ENCODE measurements around the gene ACP6. TPM values are rescaled to one million over a fixed set of nuclear protein-coding genes. Genes with fewer than 3 reads are reported as not detected.

Gene ACP6
- total RNA-seq, 2 donors from 2014 or later, result 10.8 to 11.4 TPM

DNA sequence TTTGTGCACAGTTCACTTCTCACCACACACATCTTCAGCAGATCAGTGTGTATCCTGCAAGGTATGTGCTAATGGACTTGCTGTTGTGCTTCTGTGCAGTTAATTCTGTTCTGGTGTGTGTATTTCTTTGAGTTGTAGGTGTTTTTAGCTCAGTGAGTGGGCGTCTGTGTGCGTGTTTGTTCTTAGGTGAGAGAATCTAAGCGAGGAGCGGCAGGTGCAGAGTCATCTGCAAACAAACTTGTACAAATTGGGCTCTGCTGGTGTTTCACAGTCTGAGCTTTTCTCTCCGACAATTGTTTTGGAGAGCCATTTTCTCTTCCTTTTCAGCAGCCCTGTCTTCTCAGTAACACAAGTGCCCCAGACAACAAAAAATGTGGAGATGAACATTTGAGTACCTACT, 43.6 kb downstream of the ACP6 start:
- peaks cover 9% of the 10 kb centered on the region for H3K36me3 ChIP-seq
- TF ChIP-seq, protein P1, sequence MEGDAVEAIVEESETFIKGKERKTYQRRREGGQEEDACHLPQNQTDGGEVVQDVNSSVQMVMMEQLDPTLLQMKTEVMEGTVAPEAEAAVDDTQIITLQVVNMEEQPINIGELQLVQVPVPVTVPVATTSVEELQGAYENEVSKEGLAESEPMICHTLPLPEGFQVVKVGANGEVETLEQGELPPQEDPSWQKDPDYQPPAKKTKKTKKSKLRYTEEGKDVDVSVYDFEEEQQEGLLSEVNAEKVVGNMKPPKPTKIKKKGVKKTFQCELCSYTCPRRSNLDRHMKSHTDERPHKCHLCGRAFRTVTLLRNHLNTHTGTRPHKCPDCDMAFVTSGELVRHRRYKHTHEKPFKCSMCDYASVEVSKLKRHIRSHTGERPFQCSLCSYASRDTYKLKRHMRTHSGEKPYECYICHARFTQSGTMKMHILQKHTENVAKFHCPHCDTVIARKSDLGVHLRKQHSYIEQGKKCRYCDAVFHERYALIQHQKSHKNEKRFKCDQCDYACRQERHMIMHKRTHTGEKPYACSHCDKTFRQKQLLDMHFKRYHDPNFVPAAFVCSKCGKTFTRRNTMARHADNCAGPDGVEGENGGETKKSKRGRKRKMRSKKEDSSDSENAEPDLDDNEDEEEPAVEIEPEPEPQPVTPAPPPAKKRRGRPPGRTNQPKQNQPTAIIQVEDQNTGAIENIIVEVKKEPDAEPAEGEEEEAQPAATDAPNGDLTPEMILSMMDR (IDR thresholded peaks at IDR 0.05), result no peak
- H3K9me3 ChIP-seq, result no peaks in the 10 kb centered on the region
- no peak overlapping the region for H3K4me3 ChIP-seq
- no peaks in the 10 kb centered on the region for H3K4me1 ChIP-seq (ENCODE audit: control insufficient read depth in 1 of 2, low read depth in 2 of 2)
- DNase-seq (ENCODE audit: low spot score), result no peak
- ATAC-seq (ENCODE audit: insufficient number of reproducible peaks, low FRiP score, low read depth), result no peak
- no peaks in the 10 kb centered on the region for H3K27me3 ChIP-seq (replicated peaks; ENCODE audit: insufficient read depth)
- no peak overlapping the region for H3K27ac ChIP-seq

DNA sequence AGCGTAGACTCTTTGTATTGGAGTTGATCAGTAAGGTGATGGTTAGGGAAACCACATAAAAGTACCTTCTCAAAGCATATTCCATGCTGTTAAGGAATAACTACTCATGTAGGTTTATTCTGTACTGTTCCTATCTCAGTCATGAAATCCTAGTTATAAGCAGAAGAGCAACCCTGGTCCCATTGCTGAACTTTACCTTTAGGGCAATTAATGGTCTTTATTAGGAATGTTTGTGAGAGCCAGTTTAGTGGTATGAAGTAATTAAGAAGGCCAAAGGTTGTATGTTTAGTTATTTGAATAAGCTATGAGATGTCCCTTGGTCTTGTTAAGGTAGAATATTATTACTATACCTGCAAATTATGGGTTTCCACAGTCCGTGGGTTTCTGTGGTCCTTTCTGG, 44.0 kb downstream of the ACP6 start:
- no peak for ATAC-seq (ENCODE audit: insufficient number of reproducible peaks, low FRiP score, low read depth)
- Histone ChIP-seq H3K36me3 (peaks cover 9% of the 10 kb centered on the region), H3K9me3 (no peaks in the 10 kb centered on the region), H3K27ac (no peak overlapping the region), H3K4me3 (no peak overlapping the region), H3K4me1 (ENCODE audit: control insufficient read depth in 1 of 2, low read depth in 2 of 2) (no peaks in the 10 kb centered on the region), H3K27me3 (replicated peaks; ENCODE audit: insufficient read depth) (no peaks in the 10 kb centered on the region)
- TF ChIP-seq, protein P1 (IDR thresholded peaks at IDR 0.05), result no peak
- no peak for DNase-seq (ENCODE audit: low spot score)

DNA sequence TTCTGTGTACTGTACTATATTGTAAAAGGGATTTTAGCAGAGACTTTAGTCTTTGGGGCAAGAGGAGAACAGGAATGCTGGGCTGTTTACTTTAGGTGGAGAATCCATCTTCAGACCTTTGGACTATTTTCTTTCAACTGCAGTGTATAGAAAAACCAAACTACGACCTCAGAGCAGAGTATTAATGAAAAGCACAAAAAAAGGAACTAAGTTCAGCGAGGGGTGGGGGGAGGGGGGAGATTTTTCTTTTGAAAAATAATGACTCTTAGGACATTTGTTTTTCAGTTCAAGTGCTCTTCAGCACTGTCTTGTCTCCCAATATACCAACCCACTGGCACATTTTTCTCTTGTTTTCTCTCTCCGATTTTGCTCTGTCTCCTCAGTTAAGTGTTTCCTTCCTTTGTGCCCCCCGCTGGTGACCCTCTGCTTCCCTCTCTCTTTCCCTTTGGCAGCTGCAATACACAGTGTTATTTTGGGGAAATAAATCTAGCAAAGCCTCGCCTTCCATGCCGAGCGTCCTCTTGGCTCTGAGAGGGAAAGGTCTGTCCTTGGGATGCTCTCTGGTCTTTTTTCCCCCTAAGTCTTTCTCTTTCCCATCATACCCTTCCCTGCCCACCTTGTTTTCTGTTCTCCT, 44.8 kb downstream of the ACP6 start:
- peaks cover 9% of the 10 kb centered on the region for H3K36me3 ChIP-seq
- no peak for DNase-seq (ENCODE audit: low spot score)
- H3K27me3 ChIP-seq (replicated peaks; ENCODE audit: insufficient read depth), result no peaks in the 10 kb centered on the region
- no peaks in the 10 kb centered on the region for H3K9me3 ChIP-seq
- no peaks in the 10 kb centered on the region for H3K4me1 ChIP-seq (ENCODE audit: control insufficient read depth in 1 of 2, low read depth in 2 of 2)
- ATAC-seq (ENCODE audit: insufficient number of reproducible peaks, low FRiP score, low read depth), result no peak
- H3K27ac ChIP-seq, result no peak overlapping the region
- TF ChIP-seq, protein P1 (IDR thresholded peaks at IDR 0.05), result no peak
- no peak overlapping the region for H3K4me3 ChIP-seq

DNA sequence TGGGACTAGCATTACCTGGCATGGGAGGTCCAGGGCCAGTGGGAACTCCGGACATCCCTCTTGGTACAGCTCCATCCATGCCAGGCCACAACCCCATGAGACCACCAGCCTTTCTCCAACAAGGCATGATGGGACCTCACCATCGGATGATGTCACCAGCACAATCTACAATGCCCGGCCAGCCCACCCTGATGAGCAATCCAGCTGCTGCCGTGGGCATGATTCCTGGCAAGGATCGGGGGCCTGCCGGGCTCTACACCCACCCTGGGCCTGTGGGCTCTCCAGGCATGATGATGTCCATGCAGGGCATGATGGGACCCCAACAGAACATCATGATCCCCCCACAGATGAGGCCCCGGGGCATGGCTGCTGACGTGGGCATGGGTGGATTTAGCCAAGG, 45.8 kb downstream of the ACP6 start:
- no peak for ATAC-seq (ENCODE audit: insufficient number of reproducible peaks, low FRiP score, low read depth)
- Histone ChIP-seq H3K9me3 (no peaks in the 10 kb centered on the region), H3K27ac (no peak overlapping the region), H3K4me1 (ENCODE audit: control insufficient read depth in 1 of 2, low read depth in 2 of 2) (no peaks in the 10 kb centered on the region), H3K4me3 (no peak overlapping the region), H3K36me3 (peaks cover 15% of the 10 kb centered on the region), H3K27me3 (replicated peaks; ENCODE audit: insufficient read depth) (no peaks in the 10 kb centered on the region)
- TF ChIP-seq, protein P1 (IDR thresholded peaks at IDR 0.05), result no peak
- DNase-seq (ENCODE audit: low spot score), result no peak

DNA sequence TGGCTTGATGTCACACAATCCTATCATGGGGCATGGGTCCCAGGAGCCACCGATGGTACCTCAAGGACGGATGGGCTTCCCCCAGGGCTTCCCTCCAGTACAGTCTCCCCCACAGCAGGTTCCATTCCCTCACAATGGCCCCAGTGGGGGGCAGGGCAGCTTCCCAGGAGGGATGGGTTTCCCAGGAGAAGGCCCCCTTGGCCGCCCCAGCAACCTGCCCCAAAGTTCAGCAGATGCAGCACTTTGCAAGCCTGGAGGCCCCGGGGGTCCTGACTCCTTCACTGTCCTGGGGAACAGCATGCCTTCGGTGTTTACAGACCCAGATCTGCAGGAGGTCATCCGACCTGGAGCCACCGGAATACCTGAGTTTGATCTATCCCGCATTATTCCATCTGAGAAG, 46.3 kb downstream of the ACP6 start:
- H3K9me3 ChIP-seq, result no peaks in the 10 kb centered on the region
- H3K4me1 ChIP-seq (ENCODE audit: control insufficient read depth in 1 of 2, low read depth in 2 of 2), result no peaks in the 10 kb centered on the region
- peaks cover 20% of the 10 kb centered on the region for H3K36me3 ChIP-seq
- H3K27me3 ChIP-seq (replicated peaks; ENCODE audit: insufficient read depth), result no peaks in the 10 kb centered on the region
- TF ChIP-seq, protein P1 (IDR thresholded peaks at IDR 0.05), result no peak
- H3K27ac ChIP-seq, result no peak overlapping the region
- H3K4me3 ChIP-seq, result no peak overlapping the region
- ATAC-seq (ENCODE audit: insufficient number of reproducible peaks, low FRiP score, low read depth) (no peak), DNase-seq (ENCODE audit: low spot score) (no peak)

All from thoracic aorta (tissue), 2 donors.